Activated CD8-positive, alpha-beta memory T cell treated with anti-CD3 and anti-CD28 coated beads, Interleukin-2, amount 10 ng/mL, durations not matched to agents 7 days and 5 days (primary cell): Measurements from ENCODE around the gene SGMS1. TPM values are rescaled to one million over a fixed set of nuclear protein-coding genes. Genes with fewer than 3 reads are reported as not detected.

ENCODE experiments used
- ATAC-seq: fragments of 150-1000 bp; cut with Tn5 transposase; one replicate; pipeline ENCODE4 v1.10.0; 2021; ENCODE audit warnings: moderate library complexity
- CTCF ChIA-PET: fragments of 350-600 bp; sonication (Branson Sonifier 250); formaldehyde crosslinking; loops from one replicate; lab custom pipeline; 2021; ENCODE audit warnings: antibody characterized with exemption; lab: Charles Lee
- DNase-seq: peaks from one replicate; pipeline ENCODE4 v3.0.0-alpha.2; 2020
- H3K27ac Mint-ChIP-seq: one replicate; pipeline ENCODE4 v1.8.0; 2021; ENCODE audit warnings: mild to moderate bottlenecking, mixed read lengths
- H3K27me3 Mint-ChIP-seq: one replicate; pipeline ENCODE4 v1.8.0; 2021; ENCODE audit warnings: mixed read lengths
- H3K36me3 Mint-ChIP-seq: one replicate; pipeline ENCODE4 v1.8.0; 2021; ENCODE audit warnings: mild to moderate bottlenecking, mixed read lengths
- H3K4me1 Mint-ChIP-seq: one replicate; pipeline ENCODE4 v1.8.0; 2021; ENCODE audit warnings: mixed read lengths
- H3K4me3 Mint-ChIP-seq: one replicate; pipeline ENCODE4 v1.8.0; 2021; ENCODE audit warnings: mild to moderate bottlenecking, moderate library complexity, mixed read lengths
- H3K9me3 Mint-ChIP-seq: one replicate; pipeline ENCODE4 v1.8.0; 2022; ENCODE audit warnings: low read depth, mixed read lengths
- total RNA-seq, 2 experiments: library from RNA; stranded (reverse); gene quantifications; one replicate each; pipeline ENCODE4 v1.2.3, GENCODE V29; 2021

Gene SGMS1
- total RNA-seq, 2 experiments from 2014 or later: 37.0 to 38.4 TPM

DNA sequence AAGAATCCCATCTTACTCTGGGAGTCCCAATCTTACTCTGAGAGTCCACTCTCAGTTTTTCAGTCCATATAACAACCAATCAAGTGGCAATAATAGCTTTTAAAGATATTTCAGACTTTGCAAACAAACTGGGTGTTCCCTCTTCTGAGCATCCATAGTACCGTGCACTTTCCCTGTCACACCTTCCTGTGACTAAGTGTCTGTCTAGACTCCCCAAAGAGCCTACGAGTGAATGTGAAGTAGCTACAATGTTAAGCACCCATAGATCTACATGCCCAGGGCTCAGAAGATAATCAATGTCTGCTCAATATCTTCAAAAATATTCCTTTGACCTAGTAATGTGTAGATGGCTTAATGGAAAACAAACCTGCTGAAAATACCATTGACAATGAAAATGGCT, 276.8 kb downstream of the SGMS1 start:
- ATAC-seq (no peak), DNase-seq (no peak)
- Mint-ChIP-seq H3K36me3 (peaks cover 57% of the 10 kb centered on the region), H3K27me3 (no peaks in the 10 kb centered on the region), H3K4me3 (no peak overlapping the region), H3K9me3 (peaks cover 25% of the 10 kb centered on the region), H3K27ac (no peak overlapping the region), H3K4me1 (peaks cover 37% of the 10 kb centered on the region)
- CTCF ChIA-PET: no interaction called here

GRCh38 chr10:50345545-50345944, 278.2 kb downstream of the SGMS1 start:
- H3K36me3 Mint-ChIP-seq: peaks cover 51% of the 10 kb centered on the region
- no peak overlapping the region for H3K27ac Mint-ChIP-seq
- CTCF ChIA-PET: no interaction called here
- ATAC-seq (no peak), DNase-seq (no peak)
- H3K27me3 Mint-ChIP-seq: no peaks in the 10 kb centered on the region
- peaks cover 37% of the 10 kb centered on the region for H3K4me1 Mint-ChIP-seq
- H3K4me3 Mint-ChIP-seq: no peak overlapping the region
- peaks cover 18% of the 10 kb centered on the region for H3K9me3 Mint-ChIP-seq

- Mint-ChIP-seq H3K9me3 (peaks cover 5% of the 10 kb centered on the region), H3K27ac (no peak overlapping the region), H3K4me3 (no peak overlapping the region), H3K27me3 (no peaks in the 10 kb centered on the region), H3K36me3 (peaks cover 50% of the 10 kb centered on the region), H3K4me1 (peaks cover 28% of the 10 kb centered on the region)
- ATAC-seq: no peak
- CTCF ChIA-PET: interaction anchor here (0.9 kb wide), 1 partner anchor 26 kb away, joined by 4 read pairs; no protein-coding TSS in a partner anchor
- no peak for DNase-seq
These were observed 279.9 kb downstream of the SGMS1 start for GRCh38 chr10:50343702-50344331.

- Mint-ChIP-seq H3K27ac (no peak overlapping the region), H3K9me3 (no peaks in the 10 kb centered on the region), H3K4me1 (peaks cover 20% of the 10 kb centered on the region), H3K27me3 (no peaks in the 10 kb centered on the region), H3K4me3 (no peak overlapping the region), H3K36me3 (peaks cover 55% of the 10 kb centered on the region)
- ATAC-seq (no peak), DNase-seq (no peak)
- CTCF ChIA-PET: interaction anchor here (1.3 to 1.6 kb wide), 3 partner anchors 16 to 27 kb away, joined by 3 to 5 read pairs (median 3); no protein-coding TSS in a partner anchor
These were observed 281.8 kb downstream of the SGMS1 start for GRCh38 chr10:50341987-50342386.

DNA sequence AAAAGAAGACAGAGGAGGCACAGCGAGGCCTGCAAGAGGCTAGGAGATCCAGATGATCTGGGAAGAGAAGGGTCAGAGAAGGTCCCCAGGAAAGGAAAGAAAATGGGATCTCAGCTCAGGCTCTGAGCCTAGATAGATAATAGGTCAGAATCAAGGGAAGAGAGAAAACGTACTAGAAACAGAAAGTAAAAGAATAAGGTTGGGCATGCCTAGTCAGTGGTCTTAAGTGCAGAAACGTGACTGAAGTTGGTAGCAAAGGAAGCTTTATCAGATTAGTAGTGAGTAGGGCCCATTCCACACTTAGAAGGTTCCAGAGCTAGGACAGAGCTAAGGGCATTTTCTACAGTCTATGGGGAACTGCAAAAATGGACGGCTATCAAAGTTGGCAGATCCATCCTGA, 287.6 kb downstream of the SGMS1 start:
- no peaks in the 10 kb centered on the region for H3K9me3 Mint-ChIP-seq

DNA sequence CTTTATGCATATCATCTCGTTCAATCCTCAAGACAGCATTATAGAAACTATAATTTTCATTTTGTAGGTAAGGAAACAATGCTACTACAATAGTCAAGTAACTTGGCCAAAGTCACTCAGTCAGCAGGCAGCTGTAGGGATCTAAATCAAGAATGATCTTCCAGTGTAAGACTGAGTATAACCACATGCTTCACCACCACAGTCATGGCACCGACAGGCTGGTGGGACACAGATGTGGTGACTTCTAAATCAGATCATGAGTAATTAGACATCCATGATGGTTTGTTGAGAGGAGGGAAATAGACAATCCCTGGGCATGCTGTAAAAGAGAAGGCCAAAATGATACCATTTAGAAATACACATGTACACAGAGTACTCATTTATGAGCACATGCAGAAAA, 288.4 kb downstream of the SGMS1 start:
- Mint-ChIP-seq H3K4me1 (peaks cover 44% of the 10 kb centered on the region), H3K4me3 (no peak overlapping the region), H3K9me3 (no peaks in the 10 kb centered on the region), H3K27ac (peak overlapping the region; percentile 52), H3K36me3 (peaks cover 51% of the 10 kb centered on the region), H3K27me3 (no peaks in the 10 kb centered on the region)
- DNase-seq (no peak), ATAC-seq (peak; percentile 31)
- CTCF ChIA-PET: interaction anchor here (1.0 kb wide), 1 partner anchor 12 kb away, joined by 3 read pairs; no protein-coding TSS in a partner anchor

More for the DNA sequence above, 287.6 kb downstream of the SGMS1 start:
- DNase-seq (no peak), ATAC-seq (peak; percentile 83)
- Mint-ChIP-seq H3K36me3 (peaks cover 55% of the 10 kb centered on the region), H3K4me1 (peaks cover 44% of the 10 kb centered on the region), H3K27ac (peak overlapping the region; percentile 52), H3K4me3 (peak overlapping the region; percentile 36), H3K27me3 (no peaks in the 10 kb centered on the region)
- CTCF ChIA-PET: interaction anchor here (1.0 kb wide), 1 partner anchor 13 kb away, joined by 3 read pairs; no protein-coding TSS in a partner anchor

DNA sequence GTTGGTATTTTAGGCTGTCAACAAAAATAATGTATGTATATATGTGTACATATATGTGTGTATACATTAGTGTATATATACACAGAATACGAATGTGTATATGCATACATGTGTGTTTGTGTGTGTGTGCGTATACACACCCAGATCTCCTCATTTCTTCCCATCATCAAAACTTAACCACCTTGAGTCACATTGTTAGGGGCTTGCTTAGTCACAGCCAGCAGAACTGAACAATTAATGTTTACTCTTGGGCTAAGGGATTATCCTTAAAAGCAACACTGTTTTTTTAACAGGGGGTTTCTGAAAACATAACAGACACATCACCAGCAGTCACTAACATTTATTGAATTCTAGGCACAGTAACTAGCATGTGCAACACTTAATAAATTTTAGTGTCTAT, 289.5 kb downstream of the SGMS1 start:
- Mint-ChIP-seq H3K4me1 (peaks cover 47% of the 10 kb centered on the region), H3K27ac (no peak overlapping the region), H3K27me3 (no peaks in the 10 kb centered on the region), H3K4me3 (no peak overlapping the region), H3K36me3 (peaks cover 40% of the 10 kb centered on the region), H3K9me3 (no peaks in the 10 kb centered on the region)
- CTCF ChIA-PET: no interaction called here
- no peak for DNase-seq
- no peak for ATAC-seq

- peaks cover 49% of the 10 kb centered on the region for H3K4me1 Mint-ChIP-seq
- CTCF ChIA-PET: no interaction called here
- peak; percentile 34 for ATAC-seq
- H3K36me3 Mint-ChIP-seq: peaks cover 38% of the 10 kb centered on the region
- peak overlapping the region; percentile 33 for H3K27ac Mint-ChIP-seq
- H3K9me3 Mint-ChIP-seq: no peaks in the 10 kb centered on the region
- H3K27me3 Mint-ChIP-seq: no peaks in the 10 kb centered on the region
- no peak for DNase-seq
- H3K4me3 Mint-ChIP-seq: no peak overlapping the region
These were observed 289.9 kb downstream of the SGMS1 start for GRCh38 chr10:50333872-50334271.

GRCh38 chr10:50332108-50332842, 291.5 kb downstream of the SGMS1 start:
- Mint-ChIP-seq H3K4me3 (no peak overlapping the region), H3K27ac (no peak overlapping the region), H3K27me3 (no peaks in the 10 kb centered on the region), H3K4me1 (peaks cover 47% of the 10 kb centered on the region), H3K36me3 (peaks cover 33% of the 10 kb centered on the region), H3K9me3 (no peaks in the 10 kb centered on the region)
- no peak for ATAC-seq
- no peak for DNase-seq
- CTCF ChIA-PET: interaction anchor here (0.7 to 1.0 kb wide), 3 partner anchors 11 to 171 kb away, joined by 3 read pairs; no protein-coding TSS in a partner anchor

DNA sequence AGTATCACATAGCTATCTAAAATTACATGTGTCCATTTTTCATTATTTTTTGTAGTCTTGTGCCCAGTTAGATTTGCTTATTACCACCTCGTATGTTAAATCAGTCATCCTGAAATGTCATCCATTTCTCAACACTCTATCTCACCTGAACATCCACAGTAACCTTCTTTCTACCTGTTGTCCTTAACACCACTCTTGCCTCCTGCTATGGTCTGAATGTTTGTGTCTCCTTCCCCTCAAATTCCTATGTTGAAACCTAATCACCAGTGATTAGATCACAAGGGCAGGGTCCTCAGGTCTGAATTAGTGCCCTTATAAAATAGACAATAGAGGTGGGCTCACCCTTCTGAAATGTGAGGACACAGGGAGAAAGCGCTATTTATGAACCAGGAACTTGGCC, 292.3 kb downstream of the SGMS1 start:
- DNase-seq: no peak
- Mint-ChIP-seq H3K27me3 (no peaks in the 10 kb centered on the region), H3K4me1 (peaks cover 51% of the 10 kb centered on the region), H3K36me3 (peaks cover 39% of the 10 kb centered on the region), H3K4me3 (no peak overlapping the region), H3K27ac (no peak overlapping the region), H3K9me3 (no peaks in the 10 kb centered on the region)
- ATAC-seq: no peak
- CTCF ChIA-PET: interaction anchor here (1.0 to 1.3 kb wide), 2 partner anchors 10 to 18 kb away, joined by 3 to 4 read pairs; no protein-coding TSS in a partner anchor

- Mint-ChIP-seq H3K27ac (no peak overlapping the region), H3K4me1 (peaks cover 59% of the 10 kb centered on the region), H3K9me3 (no peaks in the 10 kb centered on the region), H3K4me3 (no peak overlapping the region), H3K36me3 (peaks cover 45% of the 10 kb centered on the region), H3K27me3 (no peaks in the 10 kb centered on the region)
- DNase-seq: no peak
- CTCF ChIA-PET: no interaction called here
- ATAC-seq: no peak
These were observed 296.7 kb downstream of the SGMS1 start for GRCh38 chr10:50326757-50327701.

- ATAC-seq: no peak
- Mint-ChIP-seq H3K36me3 (peaks cover 52% of the 10 kb centered on the region), H3K4me3 (no peak overlapping the region), H3K9me3 (no peaks in the 10 kb centered on the region), H3K4me1 (peaks cover 68% of the 10 kb centered on the region), H3K27ac (peak overlapping the region; percentile 40), H3K27me3 (no peaks in the 10 kb centered on the region)
- CTCF ChIA-PET: interaction anchor here (0.8 to 1.3 kb wide), 3 partner anchors 16 to 85 kb away, joined by 3 read pairs; no protein-coding TSS in a partner anchor
- no peak for DNase-seq
These were observed 297.6 kb downstream of the SGMS1 start for GRCh38 chr10:50326172-50326555.
